ENCODE measurements around the gene SSBP1. TPM values are rescaled to one million over a fixed set of nuclear protein-coding genes. Genes with fewer than 3 reads are reported as not detected.
A peak's percentile ranks its signal among the peaks of the same experiment; 100 is the strongest.

The SSBP1 gene
- total RNA-seq, 6 experiments from 2014 or later, result 38.6 to 115 (median 48.8) TPM

DNA sequence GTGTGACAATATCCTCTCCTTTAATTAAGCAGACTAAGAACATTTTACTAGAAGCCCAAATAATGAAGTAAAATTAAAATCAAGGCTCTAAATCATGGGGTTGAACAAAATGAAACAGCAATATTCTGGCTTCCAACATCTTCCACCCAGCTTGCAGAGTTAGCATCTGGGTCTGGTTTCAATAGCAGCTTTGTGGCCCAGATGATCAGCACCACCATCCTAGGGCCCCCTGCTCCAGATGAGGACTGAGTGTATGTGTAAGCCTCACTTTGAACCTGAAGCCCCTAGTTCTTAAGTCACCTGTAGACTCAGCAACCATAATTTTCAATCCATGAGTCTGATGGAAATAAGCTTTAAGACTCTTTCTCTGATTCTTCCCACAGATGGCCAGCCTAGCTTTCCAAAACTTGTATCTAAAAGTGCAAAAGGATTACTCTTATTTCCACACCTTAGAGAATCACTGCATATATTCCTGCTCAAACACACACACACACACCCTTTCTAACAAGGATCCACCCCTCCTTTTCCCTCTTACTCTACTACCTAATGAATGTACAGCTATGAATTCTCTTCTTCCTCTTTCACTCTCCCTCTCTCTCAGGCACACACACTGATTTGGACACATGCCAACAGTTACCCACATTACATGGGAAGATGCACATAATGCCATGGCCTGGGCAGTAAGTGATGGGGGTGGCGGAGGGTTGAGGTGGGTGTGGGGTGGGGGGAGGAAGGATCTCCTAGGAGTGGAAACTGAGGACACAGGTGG, 39.7 kb upstream of the SSBP1 start:
- peaks cover 0 to 46% (median 19%) of the 10 kb centered on the region in 4 donors for H3K4me1 ChIP-seq
- ATAC-seq (no peak), DNase-seq (no peak)
- no peaks in the 10 kb centered on the region for H3K27me3 ChIP-seq
- TF ChIP-seq, protein P1, sequence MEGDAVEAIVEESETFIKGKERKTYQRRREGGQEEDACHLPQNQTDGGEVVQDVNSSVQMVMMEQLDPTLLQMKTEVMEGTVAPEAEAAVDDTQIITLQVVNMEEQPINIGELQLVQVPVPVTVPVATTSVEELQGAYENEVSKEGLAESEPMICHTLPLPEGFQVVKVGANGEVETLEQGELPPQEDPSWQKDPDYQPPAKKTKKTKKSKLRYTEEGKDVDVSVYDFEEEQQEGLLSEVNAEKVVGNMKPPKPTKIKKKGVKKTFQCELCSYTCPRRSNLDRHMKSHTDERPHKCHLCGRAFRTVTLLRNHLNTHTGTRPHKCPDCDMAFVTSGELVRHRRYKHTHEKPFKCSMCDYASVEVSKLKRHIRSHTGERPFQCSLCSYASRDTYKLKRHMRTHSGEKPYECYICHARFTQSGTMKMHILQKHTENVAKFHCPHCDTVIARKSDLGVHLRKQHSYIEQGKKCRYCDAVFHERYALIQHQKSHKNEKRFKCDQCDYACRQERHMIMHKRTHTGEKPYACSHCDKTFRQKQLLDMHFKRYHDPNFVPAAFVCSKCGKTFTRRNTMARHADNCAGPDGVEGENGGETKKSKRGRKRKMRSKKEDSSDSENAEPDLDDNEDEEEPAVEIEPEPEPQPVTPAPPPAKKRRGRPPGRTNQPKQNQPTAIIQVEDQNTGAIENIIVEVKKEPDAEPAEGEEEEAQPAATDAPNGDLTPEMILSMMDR (IDR thresholded peaks at IDR 0.05), result no peak
- TF ChIP-seq POLR2A (IDR thresholded peaks at IDR 0.05), result no peak
- H3K36me3 ChIP-seq, result no peaks in the 10 kb centered on the region
- 86% methylated on average over 1 of the region's 1 CpG for WGBS (ENCODE audit: insufficient coverage, low coverage, low lambda C conversion rate, missing lambda C conversion rate)
- intact Hi-C loops (cut with DNase I), result no loop called here
- no peak overlapping the region for H3K27ac ChIP-seq
- H3K9me3 ChIP-seq, result no peaks in the 10 kb centered on the region
- H3K4me3 ChIP-seq, result no peak overlapping the region

DNA sequence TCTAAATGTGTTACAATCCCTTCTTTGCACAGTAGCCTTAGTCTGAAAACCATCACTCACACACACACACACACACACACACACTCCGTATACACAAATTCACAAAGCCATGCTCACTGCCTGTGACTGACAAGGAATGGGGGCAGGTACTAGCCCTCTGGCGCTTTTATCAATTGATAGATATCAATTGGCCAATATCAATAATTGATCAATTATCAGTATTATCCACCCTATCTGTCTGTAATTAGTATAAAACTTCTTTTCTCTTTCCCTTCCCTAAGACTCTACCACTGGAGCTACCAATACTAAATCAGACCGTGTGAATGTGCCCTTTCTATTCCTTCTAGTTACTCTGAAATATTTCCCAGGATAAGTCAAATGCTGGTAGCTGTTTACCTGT, 38.3 kb upstream of the SSBP1 start:
- H3K36me3 ChIP-seq, result no peaks in the 10 kb centered on the region
- H3K27me3 ChIP-seq, result no peaks in the 10 kb centered on the region
- H3K9me3 ChIP-seq, result no peaks in the 10 kb centered on the region
- 49% methylated on average over 3 of the region's 3 CpGs for WGBS (ENCODE audit: insufficient coverage, low coverage, low lambda C conversion rate, missing lambda C conversion rate)
- no peak for TF ChIP-seq POLR2A (IDR thresholded peaks at IDR 0.05)
- DNase-seq (no peak), ATAC-seq (no peak)
- H3K27ac ChIP-seq, result no peak overlapping the region
- no peak overlapping the region for H3K4me3 ChIP-seq
- H3K4me1 ChIP-seq, result peaks cover 0 to 43% (median 18%) of the 10 kb centered on the region in 4 donors
- intact Hi-C loops (cut with DNase I), result no loop called here

DNA sequence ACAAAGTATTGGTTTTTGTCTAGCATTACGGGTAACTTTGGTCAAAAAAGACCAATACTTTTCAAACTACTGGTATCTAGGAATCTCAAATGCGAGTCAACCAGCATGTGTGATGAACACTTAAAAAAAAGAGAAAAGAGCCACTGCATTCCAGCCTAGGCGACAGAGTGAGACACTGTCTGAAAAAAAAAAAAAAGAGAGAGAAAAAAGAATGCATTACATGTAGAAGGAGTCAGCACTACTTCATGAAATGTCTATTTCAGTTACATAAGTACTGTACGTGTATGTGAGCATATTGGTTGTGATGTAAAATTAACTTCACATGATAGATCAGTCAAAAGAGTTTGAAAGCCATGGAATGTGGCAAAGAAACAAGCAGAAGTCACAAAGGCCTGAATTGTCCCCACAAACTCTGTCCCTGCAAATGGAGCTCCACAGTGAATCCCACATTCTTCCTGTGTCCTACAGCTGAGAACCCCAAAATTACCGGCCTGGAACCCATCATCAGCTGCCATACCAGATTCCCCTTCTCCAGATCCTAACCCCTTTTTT, 37.8 kb upstream of the SSBP1 start:
- intact Hi-C loops (cut with DNase I), result no loop called here
- WGBS (ENCODE audit: insufficient coverage, low coverage, low lambda C conversion rate, missing lambda C conversion rate), result 61% methylated on average over 5 of the region's 5 CpGs
- Histone ChIP-seq H3K4me3 (peak overlapping the region; percentile 70 to 86 (median 85)), H3K27me3 (no peaks in the 10 kb centered on the region), H3K9me3 (no peaks in the 10 kb centered on the region), H3K36me3 (no peaks in the 10 kb centered on the region), H3K4me1 (peaks cover 0 to 38% (median 16%) of the 10 kb centered on the region in 4 donors), H3K27ac (peak overlapping the region in 2 of 3 donors; percentile 38 to 82)
- TF ChIP-seq, protein P1 (IDR thresholded peaks at IDR 0.05), result no peak
- no peak for TF ChIP-seq POLR2A (IDR thresholded peaks at IDR 0.05)
- ATAC-seq (no peak), DNase-seq (no peak)

DNA sequence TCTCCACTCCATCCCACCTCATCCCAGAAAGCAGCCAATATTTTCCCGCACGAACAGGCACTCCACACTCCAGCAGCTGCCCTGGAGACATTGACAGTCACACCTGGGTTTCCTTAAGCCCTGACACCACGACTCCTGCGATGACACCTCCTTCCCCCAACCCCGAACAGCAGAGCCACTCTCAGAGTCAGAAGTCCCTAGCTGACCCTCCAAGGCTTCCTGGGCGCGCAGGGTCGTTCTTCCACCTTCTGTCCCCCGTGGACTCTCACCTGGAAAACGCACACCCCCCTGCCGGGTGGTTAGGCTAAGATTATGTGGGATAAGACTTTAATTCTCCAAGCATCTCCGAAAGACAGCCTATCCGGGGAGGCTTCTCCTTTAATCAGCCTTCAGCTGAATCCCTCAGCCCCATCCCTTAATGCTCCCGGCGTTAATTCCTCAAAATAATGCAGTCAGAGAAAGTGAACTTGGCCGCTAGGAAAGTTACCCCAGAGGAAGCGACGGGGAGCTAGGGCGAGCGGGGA, 37.2 kb upstream of the SSBP1 start:
- Histone ChIP-seq H3K4me1 (peaks cover 0 to 33% (median 14%) of the 10 kb centered on the region in 4 donors), H3K4me3 (peak overlapping the region; percentile 70 to 86 (median 85)), H3K9me3 (no peaks in the 10 kb centered on the region), H3K27ac (peak overlapping the region; percentile 20 to 87 (median 82)), H3K36me3 (no peaks in the 10 kb centered on the region), H3K27me3 (no peaks in the 10 kb centered on the region)
- WGBS (ENCODE audit: insufficient coverage, low coverage, low lambda C conversion rate, missing lambda C conversion rate), result 4% methylated on average over 18 of the region's 20 CpGs
- TF ChIP-seq POLR2A (IDR thresholded peaks at IDR 0.05), result no peak
- TF ChIP-seq, protein P1 (IDR thresholded peaks at IDR 0.05), result no peak
- ATAC-seq (peak in 3 of 4 donors; percentile 6 to 21 (median 6)), DNase-seq (no peak)
- intact Hi-C loops (cut with DNase I), result no loop called here
